ENCODE results near the gene RPS2. TPM values are rescaled to one million over a fixed set of nuclear protein-coding genes. Genes with fewer than 3 reads are reported as not detected.

Gene RPS2
- polyA plus RNA-seq, 1 of the 3 experiments (the other 2 are of a cell fraction): 6,384 TPM

DNA sequence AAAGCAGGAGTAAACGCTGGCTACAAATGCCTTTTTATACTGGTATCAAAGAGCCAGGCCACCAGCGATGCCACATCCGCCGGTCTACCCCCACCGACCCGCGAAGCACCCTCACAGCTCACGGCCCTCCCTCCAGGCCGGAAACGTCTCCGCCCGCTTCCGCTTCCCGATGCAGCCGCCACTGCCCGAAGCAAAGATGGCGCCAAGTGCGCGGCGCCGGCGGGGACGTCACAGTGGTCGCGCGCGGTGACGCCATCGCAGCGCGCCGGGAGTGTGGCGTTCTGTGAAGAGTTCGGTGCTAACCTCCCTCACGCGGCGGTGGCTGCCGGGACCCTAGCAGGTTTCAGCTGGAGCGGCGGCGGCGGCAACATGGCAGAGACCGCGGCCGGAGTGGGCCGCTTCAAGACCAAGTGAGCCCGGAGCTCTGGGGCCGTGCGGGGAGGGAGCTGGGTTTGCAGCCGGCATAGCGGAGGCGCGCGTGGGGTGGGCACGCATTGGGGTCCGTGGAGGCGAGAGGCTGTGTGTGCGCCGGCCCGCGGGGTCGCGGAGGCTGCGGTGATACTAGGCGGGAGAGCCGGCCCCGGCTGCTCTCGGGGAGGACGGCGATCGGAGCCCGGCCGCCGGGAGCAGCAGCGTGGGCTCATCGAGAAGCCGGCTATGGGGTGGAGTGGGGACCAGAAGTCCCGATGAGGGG, 7.3 kb upstream of the RPS2 start, which contains the start of gene TBL3:
TBL3 (plus strand) TSS at position 258 of the 694 bp plus-strand sequence; CDS start at position 370, 112 bp downstream.
- peaks cover 30% of the 10 kb centered on the region for H3K79me2 ChIP-seq (ENCODE audit: insufficient read depth)
- H3K9me2 ChIP-seq: no peaks in the 10 kb centered on the region
- H3K9ac ChIP-seq: peak within 1 kb of the TSS; percentile 93
- no peaks in the 10 kb centered on the region for H4K20me1 ChIP-seq (ENCODE audit: insufficient read depth)
- peak within 1 kb of the TSS; percentile 93 to 98 for H3K27ac ChIP-seq (ENCODE audit: low read depth in 2 of 2, low read length in 1 of 2)
- peaks cover 0 to 9% of the 10 kb centered on the region in 2 experiments; a peak in 1 of 4 replicates for H3K4me1 ChIP-seq (ENCODE audit: control insufficient read depth in 1 of 2, insufficient read depth in 2 of 2, low read depth in 1 of 2, low read length in 1 of 2)
- no peaks in the 10 kb centered on the region for H3K27me3 ChIP-seq (ENCODE audit: insufficient read depth)
- POLR2A ChIA-PET: interaction anchor here (1.0 to 2.0 kb wide), 5 partner anchors 11 to 199 kb away, joined by 3 to 10 read pairs (median 5); partner anchors contain the start of genes EME2, GFER and MRPS34
- 0% methylated on average over 18 of the region's 78 CpGs for WGBS (ENCODE audit: low lambda C conversion rate)
- peak within 1 kb of the TSS; percentile 87 for H3K4me2 ChIP-seq
- peak within 1 kb of the TSS; percentile 89 for H2AFZ ChIP-seq (ENCODE audit: low read depth)
- H3K9me3 ChIP-seq: no peaks in the 10 kb centered on the region
- peak; percentile 98 for DNase-seq
- H3K36me3 ChIP-seq (replicated peaks in 1 of 2; ENCODE audit: control insufficient read depth in 1 of 2, insufficient read depth in 2 of 2, low read length in 1 of 2): peaks cover 7 to 30% of the 10 kb centered on the region in 2 experiments
- CTCF ChIA-PET: interaction anchor here (1.2 to 3.7 kb wide), 4 partner anchors 12 to 181 kb away, joined by 3 to 19 read pairs (median 9); partner anchors contain the start of gene GFER
- peaks cover 4% of the 10 kb centered on the region for H3F3A ChIP-seq (replicated peaks; ENCODE audit: insufficient read depth)
- peak within 1 kb of the TSS; percentile 75 to 88 for H3K4me3 ChIP-seq (ENCODE audit: low read depth in 2 of 2, low read length in 1 of 2)
- TF ChIP-seq, protein P1, sequence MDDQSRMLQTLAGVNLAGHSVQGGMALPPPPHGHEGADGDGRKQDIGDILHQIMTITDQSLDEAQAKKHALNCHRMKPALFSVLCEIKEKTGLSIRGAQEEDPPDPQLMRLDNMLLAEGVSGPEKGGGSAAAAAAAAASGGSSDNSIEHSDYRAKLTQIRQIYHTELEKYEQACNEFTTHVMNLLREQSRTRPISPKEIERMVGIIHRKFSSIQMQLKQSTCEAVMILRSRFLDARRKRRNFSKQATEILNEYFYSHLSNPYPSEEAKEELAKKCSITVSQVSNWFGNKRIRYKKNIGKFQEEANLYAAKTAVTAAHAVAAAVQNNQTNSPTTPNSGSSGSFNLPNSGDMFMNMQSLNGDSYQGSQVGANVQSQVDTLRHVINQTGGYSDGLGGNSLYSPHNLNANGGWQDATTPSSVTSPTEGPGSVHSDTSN (IDR thresholded peaks at IDR 0.05): no peak
- TF ChIP-seq TAF1 (IDR thresholded peaks at IDR 0.05; ENCODE audit: borderline replicate concordance, low read depth, low read length) (peak; percentile 80), RCOR1 (IDR thresholded peaks at IDR 0.05; ENCODE audit: low read length) (no peak; the same call in 1 of the 2 replicates), RAD21 (IDR thresholded peaks at IDR 0.05; ENCODE audit: low read length) (no peak), NFIC (IDR thresholded peaks at IDR 0.05; ENCODE audit: borderline replicate concordance) (no peak), MEF2A (IDR thresholded peaks at IDR 0.05; ENCODE audit: borderline replicate concordance, low read depth) (no peak), EP300 (IDR thresholded peaks at IDR 0.05; ENCODE audit: borderline replicate concordance in 1 of 2, low read depth in 1 of 2, low read length in 1 of 2) (no peak), TEAD4 (IDR thresholded peaks at IDR 0.05; ENCODE audit: borderline replicate concordance, insufficient read depth) (no peak), SMC3 (IDR thresholded peaks at IDR 0.05; ENCODE audit: low read depth, low read length) (no peak), CHD2 (IDR thresholded peaks at IDR 0.05; ENCODE audit: low read length, partially characterized antibody) (peak; percentile 96), YY1 (IDR thresholded peaks at IDR 0.05; ENCODE audit: low read depth) (peak; percentile 99), NRF1 (IDR thresholded peaks at IDR 0.05; ENCODE audit: low read depth, low read length) (no peak), FOSL2 (IDR thresholded peaks at IDR 0.05; ENCODE audit: borderline replicate concordance, low read depth) (no peak), FOXJ3 (CRISPR knock-in tag; IDR thresholded peaks at IDR 0.05) (no peak), MXI1 (IDR thresholded peaks at IDR 0.05; ENCODE audit: low read depth, low read length) (peak; percentile 80), JUND (IDR thresholded peaks at IDR 0.05) (no peak), FOXM1 (IDR thresholded peaks at IDR 0.05; ENCODE audit: low read depth) (no peak)
- TF ChIP-seq, protein P2, sequence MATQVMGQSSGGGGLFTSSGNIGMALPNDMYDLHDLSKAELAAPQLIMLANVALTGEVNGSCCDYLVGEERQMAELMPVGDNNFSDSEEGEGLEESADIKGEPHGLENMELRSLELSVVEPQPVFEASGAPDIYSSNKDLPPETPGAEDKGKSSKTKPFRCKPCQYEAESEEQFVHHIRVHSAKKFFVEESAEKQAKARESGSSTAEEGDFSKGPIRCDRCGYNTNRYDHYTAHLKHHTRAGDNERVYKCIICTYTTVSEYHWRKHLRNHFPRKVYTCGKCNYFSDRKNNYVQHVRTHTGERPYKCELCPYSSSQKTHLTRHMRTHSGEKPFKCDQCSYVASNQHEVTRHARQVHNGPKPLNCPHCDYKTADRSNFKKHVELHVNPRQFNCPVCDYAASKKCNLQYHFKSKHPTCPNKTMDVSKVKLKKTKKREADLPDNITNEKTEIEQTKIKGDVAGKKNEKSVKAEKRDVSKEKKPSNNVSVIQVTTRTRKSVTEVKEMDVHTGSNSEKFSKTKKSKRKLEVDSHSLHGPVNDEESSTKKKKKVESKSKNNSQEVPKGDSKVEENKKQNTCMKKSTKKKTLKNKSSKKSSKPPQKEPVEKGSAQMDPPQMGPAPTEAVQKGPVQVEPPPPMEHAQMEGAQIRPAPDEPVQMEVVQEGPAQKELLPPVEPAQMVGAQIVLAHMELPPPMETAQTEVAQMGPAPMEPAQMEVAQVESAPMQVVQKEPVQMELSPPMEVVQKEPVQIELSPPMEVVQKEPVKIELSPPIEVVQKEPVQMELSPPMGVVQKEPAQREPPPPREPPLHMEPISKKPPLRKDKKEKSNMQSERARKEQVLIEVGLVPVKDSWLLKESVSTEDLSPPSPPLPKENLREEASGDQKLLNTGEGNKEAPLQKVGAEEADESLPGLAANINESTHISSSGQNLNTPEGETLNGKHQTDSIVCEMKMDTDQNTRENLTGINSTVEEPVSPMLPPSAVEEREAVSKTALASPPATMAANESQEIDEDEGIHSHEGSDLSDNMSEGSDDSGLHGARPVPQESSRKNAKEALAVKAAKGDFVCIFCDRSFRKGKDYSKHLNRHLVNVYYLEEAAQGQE (IDR thresholded peaks at IDR 0.05; ENCODE audit: low read depth, low read length): no peak; the same call in 1 of the 2 replicates
- TF ChIP-seq, protein P3, sequence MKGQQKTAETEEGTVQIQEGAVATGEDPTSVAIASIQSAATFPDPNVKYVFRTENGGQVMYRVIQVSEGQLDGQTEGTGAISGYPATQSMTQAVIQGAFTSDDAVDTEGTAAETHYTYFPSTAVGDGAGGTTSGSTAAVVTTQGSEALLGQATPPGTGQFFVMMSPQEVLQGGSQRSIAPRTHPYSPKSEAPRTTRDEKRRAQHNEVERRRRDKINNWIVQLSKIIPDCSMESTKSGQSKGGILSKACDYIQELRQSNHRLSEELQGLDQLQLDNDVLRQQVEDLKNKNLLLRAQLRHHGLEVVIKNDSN (IDR thresholded peaks at IDR 0.05; ENCODE audit: borderline replicate concordance, low read depth): no peak
- TF ChIP-seq, protein P4, sequence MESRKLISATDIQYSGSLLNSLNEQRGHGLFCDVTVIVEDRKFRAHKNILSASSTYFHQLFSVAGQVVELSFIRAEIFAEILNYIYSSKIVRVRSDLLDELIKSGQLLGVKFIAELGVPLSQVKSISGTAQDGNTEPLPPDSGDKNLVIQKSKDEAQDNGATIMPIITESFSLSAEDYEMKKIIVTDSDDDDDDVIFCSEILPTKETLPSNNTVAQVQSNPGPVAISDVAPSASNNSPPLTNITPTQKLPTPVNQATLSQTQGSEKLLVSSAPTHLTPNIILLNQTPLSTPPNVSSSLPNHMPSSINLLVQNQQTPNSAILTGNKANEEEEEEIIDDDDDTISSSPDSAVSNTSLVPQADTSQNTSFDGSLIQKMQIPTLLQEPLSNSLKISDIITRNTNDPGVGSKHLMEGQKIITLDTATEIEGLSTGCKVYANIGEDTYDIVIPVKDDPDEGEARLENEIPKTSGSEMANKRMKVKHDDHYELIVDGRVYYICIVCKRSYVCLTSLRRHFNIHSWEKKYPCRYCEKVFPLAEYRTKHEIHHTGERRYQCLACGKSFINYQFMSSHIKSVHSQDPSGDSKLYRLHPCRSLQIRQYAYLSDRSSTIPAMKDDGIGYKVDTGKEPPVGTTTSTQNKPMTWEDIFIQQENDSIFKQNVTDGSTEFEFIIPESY (IDR thresholded peaks at IDR 0.05; ENCODE audit: borderline replicate concordance, low read depth): peak; percentile 93
- TF ChIP-seq, protein P5, sequence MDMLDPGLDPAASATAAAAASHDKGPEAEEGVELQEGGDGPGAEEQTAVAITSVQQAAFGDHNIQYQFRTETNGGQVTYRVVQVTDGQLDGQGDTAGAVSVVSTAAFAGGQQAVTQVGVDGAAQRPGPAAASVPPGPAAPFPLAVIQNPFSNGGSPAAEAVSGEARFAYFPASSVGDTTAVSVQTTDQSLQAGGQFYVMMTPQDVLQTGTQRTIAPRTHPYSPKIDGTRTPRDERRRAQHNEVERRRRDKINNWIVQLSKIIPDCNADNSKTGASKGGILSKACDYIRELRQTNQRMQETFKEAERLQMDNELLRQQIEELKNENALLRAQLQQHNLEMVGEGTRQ (IDR thresholded peaks at IDR 0.05; ENCODE audit: borderline replicate concordance, low read depth, low read length): no peak
- TF ChIP-seq, protein P6, sequence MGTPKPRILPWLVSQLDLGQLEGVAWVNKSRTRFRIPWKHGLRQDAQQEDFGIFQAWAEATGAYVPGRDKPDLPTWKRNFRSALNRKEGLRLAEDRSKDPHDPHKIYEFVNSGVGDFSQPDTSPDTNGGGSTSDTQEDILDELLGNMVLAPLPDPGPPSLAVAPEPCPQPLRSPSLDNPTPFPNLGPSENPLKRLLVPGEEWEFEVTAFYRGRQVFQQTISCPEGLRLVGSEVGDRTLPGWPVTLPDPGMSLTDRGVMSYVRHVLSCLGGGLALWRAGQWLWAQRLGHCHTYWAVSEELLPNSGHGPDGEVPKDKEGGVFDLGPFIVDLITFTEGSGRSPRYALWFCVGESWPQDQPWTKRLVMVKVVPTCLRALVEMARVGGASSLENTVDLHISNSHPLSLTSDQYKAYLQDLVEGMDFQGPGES (IDR thresholded peaks at IDR 0.05; ENCODE audit: low read depth, low read length): no peak
